ENCODE measurements around the gene SFXN3. TPM values are rescaled to one million over a fixed set of nuclear protein-coding genes. Genes with fewer than 3 reads are reported as not detected.

SFXN3 gene
- total and polyA plus RNA-seq, 2 experiments from 2014 or later = 93.6 to 102 TPM

DNA sequence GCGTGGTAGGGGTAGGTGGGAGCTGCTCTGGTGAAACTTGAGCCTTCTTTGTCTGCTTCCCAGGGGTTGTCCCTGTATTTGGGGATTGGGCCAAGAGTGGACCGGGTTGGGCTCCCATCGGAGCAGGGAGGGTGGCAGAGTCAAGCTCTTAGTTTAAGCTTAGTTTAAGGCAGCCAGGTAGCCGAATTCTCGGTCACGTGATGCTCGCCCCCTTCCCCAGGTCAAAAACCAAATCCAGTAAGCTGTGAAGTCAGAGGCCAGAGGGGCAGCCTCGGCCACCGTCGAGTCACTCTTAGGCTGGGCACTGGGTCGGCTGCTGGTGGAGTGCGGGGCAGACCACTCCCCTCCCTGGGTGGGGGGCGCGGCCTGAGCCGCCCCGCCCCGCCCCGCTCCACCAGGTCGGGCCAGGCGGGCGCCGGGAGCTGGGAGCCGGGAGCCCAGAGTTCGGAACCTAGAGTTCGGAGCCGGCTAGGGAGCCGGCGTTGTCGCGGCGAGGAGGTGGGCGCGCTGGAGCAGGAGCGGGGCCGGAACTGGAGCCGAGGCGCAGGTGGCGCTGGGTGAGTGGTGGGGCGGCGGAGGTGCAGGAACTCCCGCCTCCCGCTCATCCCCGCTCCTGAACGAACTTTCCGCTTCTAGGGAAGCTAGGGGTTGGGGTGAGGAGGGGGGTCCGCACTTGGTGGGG, 34.2 kb upstream of the SFXN3 start:
- peaks cover 20% of the 10 kb centered on the region for H3K79me2 ChIP-seq
- H3K4me1 ChIP-seq (ENCODE audit: insufficient read depth) = peaks cover 31% of the 10 kb centered on the region
- TF ChIP-seq EZH2 (IDR thresholded peaks at IDR 0.05; ENCODE audit: borderline replicate concordance) = no peak
- TF ChIP-seq EZH2phosphoT487 (IDR thresholded peaks at IDR 0.05; ENCODE audit: low read depth, severe bottlenecking, unreplicated experiment) = no peak
- TF ChIP-seq, protein P1, sequence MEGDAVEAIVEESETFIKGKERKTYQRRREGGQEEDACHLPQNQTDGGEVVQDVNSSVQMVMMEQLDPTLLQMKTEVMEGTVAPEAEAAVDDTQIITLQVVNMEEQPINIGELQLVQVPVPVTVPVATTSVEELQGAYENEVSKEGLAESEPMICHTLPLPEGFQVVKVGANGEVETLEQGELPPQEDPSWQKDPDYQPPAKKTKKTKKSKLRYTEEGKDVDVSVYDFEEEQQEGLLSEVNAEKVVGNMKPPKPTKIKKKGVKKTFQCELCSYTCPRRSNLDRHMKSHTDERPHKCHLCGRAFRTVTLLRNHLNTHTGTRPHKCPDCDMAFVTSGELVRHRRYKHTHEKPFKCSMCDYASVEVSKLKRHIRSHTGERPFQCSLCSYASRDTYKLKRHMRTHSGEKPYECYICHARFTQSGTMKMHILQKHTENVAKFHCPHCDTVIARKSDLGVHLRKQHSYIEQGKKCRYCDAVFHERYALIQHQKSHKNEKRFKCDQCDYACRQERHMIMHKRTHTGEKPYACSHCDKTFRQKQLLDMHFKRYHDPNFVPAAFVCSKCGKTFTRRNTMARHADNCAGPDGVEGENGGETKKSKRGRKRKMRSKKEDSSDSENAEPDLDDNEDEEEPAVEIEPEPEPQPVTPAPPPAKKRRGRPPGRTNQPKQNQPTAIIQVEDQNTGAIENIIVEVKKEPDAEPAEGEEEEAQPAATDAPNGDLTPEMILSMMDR (IDR thresholded peaks at IDR 0.05; ENCODE audit: poor library complexity) = no peak
- peak; percentile 70 for DNase-seq (ENCODE audit: low spot score)
- H3K27ac ChIP-seq = peak overlapping the region; percentile 99
- no peaks in the 10 kb centered on the region for H3K9me3 ChIP-seq (ENCODE audit: low read depth)
- H2AFZ ChIP-seq = peak overlapping the region; percentile 80
- peak overlapping the region; percentile 92 for H3K4me3 ChIP-seq
- peaks cover 3% of the 10 kb centered on the region for H4K20me1 ChIP-seq (ENCODE audit: insufficient read depth, poor library complexity, severe bottlenecking)
- H3K27me3 ChIP-seq = no peaks in the 10 kb centered on the region
- H3K9me2 ChIP-seq (replicated peaks; ENCODE audit: insufficient read depth) = no peaks in the 10 kb centered on the region
- WGBS (ENCODE audit: low lambda C conversion rate, missing lambda C conversion rate) = 7% methylated on average over 30 of the region's 46 CpGs
- H3K36me3 ChIP-seq (replicated peaks; ENCODE audit: insufficient read depth, low read depth) = no peaks in the 10 kb centered on the region
- peak overlapping the region; percentile 95 for H3K4me2 ChIP-seq

DNA sequence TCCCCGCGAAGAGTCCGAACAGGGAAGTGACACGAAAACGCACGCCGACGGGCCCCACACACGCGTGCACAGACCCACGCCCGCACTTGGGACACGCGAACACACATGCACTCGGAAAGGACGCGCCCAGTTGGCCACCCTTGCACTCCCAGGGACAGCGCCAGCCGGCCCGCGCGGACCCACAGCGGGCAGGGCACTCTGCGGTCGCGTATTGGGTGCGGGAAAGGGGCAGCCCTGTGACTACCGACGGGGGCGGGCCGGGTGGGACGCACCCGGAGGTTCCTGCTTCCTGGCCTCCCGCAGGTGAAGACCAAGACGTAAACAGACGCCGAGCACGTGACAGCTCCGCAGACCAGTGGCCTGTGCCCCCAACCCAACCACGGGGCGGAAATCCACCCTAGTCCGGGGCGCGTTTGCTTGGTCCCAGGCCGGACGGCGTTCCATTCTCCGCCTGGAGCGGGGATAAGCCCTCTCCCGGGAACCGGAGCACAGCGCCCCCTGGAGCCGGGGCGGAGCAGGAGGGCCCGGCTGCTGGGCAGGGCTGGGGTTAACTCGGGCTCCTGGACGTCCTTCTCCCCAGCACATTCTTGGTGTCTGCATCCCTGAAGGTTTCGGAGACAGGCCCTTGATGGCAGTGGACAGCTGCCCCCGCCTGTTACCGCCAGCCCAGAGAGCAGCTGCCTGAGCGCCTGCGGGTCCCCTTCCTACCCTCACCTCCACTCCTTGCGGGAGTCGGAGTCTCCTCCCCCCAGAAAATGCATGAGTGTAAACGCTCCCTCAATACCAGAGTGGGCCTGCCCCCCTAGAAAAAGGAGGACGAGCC, 33.5 kb upstream of the SFXN3 start:
- peak; percentile 91 for DNase-seq (ENCODE audit: low spot score)
- Histone ChIP-seq H3K4me3 (peak overlapping the region; percentile 92), H3K27me3 (no peaks in the 10 kb centered on the region), H4K20me1 (ENCODE audit: insufficient read depth, poor library complexity, severe bottlenecking) (peaks cover 10% of the 10 kb centered on the region), H3K36me3 (replicated peaks; ENCODE audit: insufficient read depth, low read depth) (no peaks in the 10 kb centered on the region), H3K4me2 (peak overlapping the region; percentile 95), H3K79me2 (peaks cover 28% of the 10 kb centered on the region), H2AFZ (peak overlapping the region; percentile 80), H3K4me1 (ENCODE audit: insufficient read depth) (peaks cover 35% of the 10 kb centered on the region), H3K9me3 (ENCODE audit: low read depth) (no peaks in the 10 kb centered on the region), H3K27ac (peak overlapping the region; percentile 99), H3K9me2 (replicated peaks; ENCODE audit: insufficient read depth) (no peaks in the 10 kb centered on the region)
- 0% methylated on average over 44 of the region's 66 CpGs for WGBS (ENCODE audit: low lambda C conversion rate, missing lambda C conversion rate)
- TF ChIP-seq EZH2phosphoT487 (IDR thresholded peaks at IDR 0.05; ENCODE audit: low read depth, severe bottlenecking, unreplicated experiment) = no peak
- TF ChIP-seq, protein P1 (IDR thresholded peaks at IDR 0.05; ENCODE audit: poor library complexity) = peak; percentile 88

DNA sequence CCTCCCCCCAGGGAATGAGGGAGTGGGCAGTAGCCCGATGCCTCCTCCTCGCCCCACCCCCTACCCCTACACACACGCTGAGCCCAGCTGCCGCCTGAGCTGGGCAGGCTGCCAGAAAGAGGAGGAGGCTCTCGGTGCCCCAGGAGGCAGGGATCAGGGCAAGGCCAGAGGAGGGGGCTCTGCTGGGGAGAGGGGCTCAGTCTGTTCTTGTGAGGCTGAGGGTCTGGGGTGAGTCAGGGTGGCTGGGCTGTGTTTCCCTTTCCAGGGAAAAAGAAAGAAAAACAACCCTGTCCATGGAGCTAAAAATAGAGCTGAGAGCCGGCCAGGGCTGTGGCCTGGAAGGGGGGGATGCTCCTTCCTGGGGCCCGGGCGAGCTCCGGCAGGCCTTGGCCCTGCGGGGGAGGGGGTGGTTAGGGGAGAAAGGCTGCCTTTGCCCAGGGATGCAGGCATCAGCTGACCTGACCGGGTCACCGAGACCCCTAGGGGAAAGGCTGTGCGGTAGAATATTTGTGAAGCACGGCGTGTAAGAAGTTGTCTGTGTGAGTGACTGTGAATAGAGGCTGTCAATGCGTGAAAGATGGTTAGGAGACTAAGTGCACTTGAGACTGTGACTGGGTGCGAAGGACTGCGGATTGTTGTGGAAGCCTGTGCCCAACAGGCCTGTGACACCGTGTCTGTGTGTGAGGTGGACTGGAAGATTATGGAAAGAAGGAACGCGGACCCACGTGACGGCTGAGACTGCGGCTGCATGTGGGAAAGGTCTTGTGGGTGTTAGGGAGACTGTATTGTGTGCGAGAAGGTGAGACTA, 32.6 kb upstream of the SFXN3 start:
- H2AFZ ChIP-seq = peak overlapping the region; percentile 80
- WGBS (ENCODE audit: low lambda C conversion rate, missing lambda C conversion rate) = 5% methylated on average over 24 of the region's 25 CpGs
- DNase-seq (ENCODE audit: low spot score) = peak; percentile 93

More for the DNA sequence above, 32.6 kb upstream of the SFXN3 start:
- no peaks in the 10 kb centered on the region for H3K9me2 ChIP-seq (replicated peaks; ENCODE audit: insufficient read depth)
- peak overlapping the region; percentile 99 for H3K27ac ChIP-seq
- H3K9me3 ChIP-seq (ENCODE audit: low read depth) = no peaks in the 10 kb centered on the region
- no peaks in the 10 kb centered on the region for H3K27me3 ChIP-seq
- H3K4me1 ChIP-seq (ENCODE audit: insufficient read depth) = peaks cover 35% of the 10 kb centered on the region
- H3K79me2 ChIP-seq = peaks cover 36% of the 10 kb centered on the region
- no peaks in the 10 kb centered on the region for H3K36me3 ChIP-seq (replicated peaks; ENCODE audit: insufficient read depth, low read depth)
- no peak for TF ChIP-seq EZH2 (IDR thresholded peaks at IDR 0.05; ENCODE audit: borderline replicate concordance)
- TF ChIP-seq, protein P1 (IDR thresholded peaks at IDR 0.05; ENCODE audit: poor library complexity) = no peak
- no peak for TF ChIP-seq EZH2phosphoT487 (IDR thresholded peaks at IDR 0.05; ENCODE audit: low read depth, severe bottlenecking, unreplicated experiment)
- H3K4me3 ChIP-seq = peak overlapping the region; percentile 92
- peak overlapping the region; percentile 95 for H3K4me2 ChIP-seq
- H4K20me1 ChIP-seq (ENCODE audit: insufficient read depth, poor library complexity, severe bottlenecking) = peaks cover 10% of the 10 kb centered on the region
